Measurements from ENCODE around the gene MKKS. TPM values are rescaled to one million over a fixed set of nuclear protein-coding genes. Genes with fewer than 3 reads are reported as not detected.

The MKKS gene
- total RNA-seq, 1 donor from 2014 or later: 22.3 TPM

DNA sequence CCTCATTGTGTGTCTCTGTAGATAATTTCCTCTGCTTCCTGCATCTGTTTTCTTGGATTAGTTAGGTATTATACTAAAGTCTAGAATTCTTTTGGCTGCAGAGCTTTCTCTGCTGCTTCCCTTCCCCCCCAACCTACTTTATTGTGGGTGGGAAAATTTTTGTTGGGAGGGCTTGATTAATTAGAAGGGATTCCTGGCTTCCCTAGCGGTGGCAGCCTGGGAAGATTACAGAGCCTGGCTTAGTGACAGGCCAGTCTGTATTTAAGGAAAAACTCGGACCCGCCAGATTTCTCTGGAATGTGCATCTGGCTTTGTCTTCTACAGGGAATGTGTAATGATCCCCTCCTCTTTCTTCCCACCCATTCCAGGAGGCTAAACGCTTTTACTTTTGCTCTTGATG, 32.3 kb upstream of the MKKS start:
- DNase-seq (ENCODE audit: low read depth, low spot score): peak; percentile 14
- peak overlapping the region; percentile 80 for H3K4me3 Mint-ChIP-seq

DNA sequence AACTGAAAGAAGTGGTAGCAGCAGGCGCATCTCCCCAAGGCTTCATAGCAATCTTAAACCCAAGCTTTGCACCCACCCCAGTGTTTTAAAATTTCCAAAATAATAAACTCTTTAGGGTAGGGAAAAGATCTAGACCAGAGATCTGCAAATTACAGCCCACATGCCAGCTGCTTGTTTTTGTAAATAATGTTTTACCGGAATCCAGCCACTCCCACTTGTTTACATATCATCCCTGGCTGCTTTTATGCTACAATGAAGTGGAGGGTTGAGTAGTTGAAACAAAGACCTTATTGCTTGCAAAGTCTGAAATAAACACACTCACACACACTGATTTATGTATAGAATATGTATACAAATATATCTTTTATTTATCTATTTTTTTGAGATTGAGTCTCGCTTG, 31.1 kb upstream of the MKKS start:
- TF ChIP-seq, protein P1, sequence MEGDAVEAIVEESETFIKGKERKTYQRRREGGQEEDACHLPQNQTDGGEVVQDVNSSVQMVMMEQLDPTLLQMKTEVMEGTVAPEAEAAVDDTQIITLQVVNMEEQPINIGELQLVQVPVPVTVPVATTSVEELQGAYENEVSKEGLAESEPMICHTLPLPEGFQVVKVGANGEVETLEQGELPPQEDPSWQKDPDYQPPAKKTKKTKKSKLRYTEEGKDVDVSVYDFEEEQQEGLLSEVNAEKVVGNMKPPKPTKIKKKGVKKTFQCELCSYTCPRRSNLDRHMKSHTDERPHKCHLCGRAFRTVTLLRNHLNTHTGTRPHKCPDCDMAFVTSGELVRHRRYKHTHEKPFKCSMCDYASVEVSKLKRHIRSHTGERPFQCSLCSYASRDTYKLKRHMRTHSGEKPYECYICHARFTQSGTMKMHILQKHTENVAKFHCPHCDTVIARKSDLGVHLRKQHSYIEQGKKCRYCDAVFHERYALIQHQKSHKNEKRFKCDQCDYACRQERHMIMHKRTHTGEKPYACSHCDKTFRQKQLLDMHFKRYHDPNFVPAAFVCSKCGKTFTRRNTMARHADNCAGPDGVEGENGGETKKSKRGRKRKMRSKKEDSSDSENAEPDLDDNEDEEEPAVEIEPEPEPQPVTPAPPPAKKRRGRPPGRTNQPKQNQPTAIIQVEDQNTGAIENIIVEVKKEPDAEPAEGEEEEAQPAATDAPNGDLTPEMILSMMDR (conservative IDR thresholded peaks at IDR 0.05): no peak
- peaks cover 15% of the 10 kb centered on the region for H3K36me3 Mint-ChIP-seq (ENCODE audit: low read depth)
- H3K4me3 Mint-ChIP-seq: no peak overlapping the region
- H3K4me1 Mint-ChIP-seq: peaks cover 42% of the 10 kb centered on the region
- H3K9me3 Mint-ChIP-seq: peaks cover 10% of the 10 kb centered on the region
- DNase-seq (ENCODE audit: low read depth, low spot score): no peak
- no peaks in the 10 kb centered on the region for H3K27me3 Mint-ChIP-seq (ENCODE audit: low read depth)
- no peak overlapping the region for H3K27ac Mint-ChIP-seq (ENCODE audit: unreplicated experiment)

More for the DNA sequence above, 32.3 kb upstream of the MKKS start:
- Mint-ChIP-seq H3K9me3 (peaks cover 8% of the 10 kb centered on the region), H3K36me3 (ENCODE audit: low read depth) (peaks cover 13% of the 10 kb centered on the region), H3K4me1 (peaks cover 50% of the 10 kb centered on the region), H3K27ac (ENCODE audit: unreplicated experiment) (peak overlapping the region; percentile 98), H3K27me3 (ENCODE audit: low read depth) (no peaks in the 10 kb centered on the region)
- TF ChIP-seq, protein P1 (conservative IDR thresholded peaks at IDR 0.05): no peak

DNA sequence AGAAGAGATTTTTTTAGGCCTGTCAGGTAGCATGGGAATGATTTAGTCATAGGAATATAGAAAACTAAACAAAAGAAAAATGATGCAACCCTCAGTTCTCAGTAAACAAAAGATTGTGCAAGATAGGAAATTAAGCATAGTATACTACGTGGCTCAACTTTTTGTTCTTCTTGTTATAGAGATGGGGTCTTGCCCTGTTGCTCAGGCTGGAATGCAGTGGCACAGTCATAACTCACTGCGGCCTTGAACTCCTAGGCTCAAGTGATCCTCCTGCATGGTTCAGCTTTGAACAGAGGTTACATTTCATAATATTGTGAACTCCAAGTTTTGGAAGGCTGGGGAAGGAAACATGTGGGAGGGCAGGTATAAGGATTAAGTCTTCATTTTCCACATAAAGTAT, 29.6 kb upstream of the MKKS start:
- Mint-ChIP-seq H3K36me3 (ENCODE audit: low read depth) (peaks cover 25% of the 10 kb centered on the region), H3K9me3 (peaks cover 14% of the 10 kb centered on the region), H3K4me3 (no peak overlapping the region), H3K27me3 (ENCODE audit: low read depth) (no peaks in the 10 kb centered on the region), H3K4me1 (peaks cover 31% of the 10 kb centered on the region), H3K27ac (ENCODE audit: unreplicated experiment) (no peak overlapping the region)
- TF ChIP-seq, protein P1 (conservative IDR thresholded peaks at IDR 0.05): no peak
- DNase-seq (ENCODE audit: low read depth, low spot score): no peak

DNA sequence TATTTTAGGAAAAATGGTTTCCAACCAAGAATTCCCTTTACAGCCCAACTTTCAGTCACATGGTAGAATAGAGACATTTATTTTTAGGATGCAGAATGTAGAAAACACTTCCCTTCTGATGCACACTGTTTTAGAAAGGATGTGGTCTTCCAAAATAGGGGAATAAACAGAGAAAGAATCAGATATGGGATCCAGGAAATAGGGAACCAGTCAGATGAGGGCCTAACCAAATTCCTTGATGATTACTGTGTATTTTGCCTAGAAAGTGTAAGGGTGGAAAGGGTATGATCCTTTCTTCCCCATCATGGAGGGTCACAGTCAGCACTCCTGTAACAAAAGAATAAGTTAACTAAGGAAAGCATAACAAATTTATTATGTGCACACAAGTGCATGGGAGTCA, 28.5 kb upstream of the MKKS start:
- TF ChIP-seq, protein P1 (conservative IDR thresholded peaks at IDR 0.05): no peak
- no peak for DNase-seq (ENCODE audit: low read depth, low spot score)
- H3K27ac Mint-ChIP-seq (ENCODE audit: unreplicated experiment): no peak overlapping the region

DNA sequence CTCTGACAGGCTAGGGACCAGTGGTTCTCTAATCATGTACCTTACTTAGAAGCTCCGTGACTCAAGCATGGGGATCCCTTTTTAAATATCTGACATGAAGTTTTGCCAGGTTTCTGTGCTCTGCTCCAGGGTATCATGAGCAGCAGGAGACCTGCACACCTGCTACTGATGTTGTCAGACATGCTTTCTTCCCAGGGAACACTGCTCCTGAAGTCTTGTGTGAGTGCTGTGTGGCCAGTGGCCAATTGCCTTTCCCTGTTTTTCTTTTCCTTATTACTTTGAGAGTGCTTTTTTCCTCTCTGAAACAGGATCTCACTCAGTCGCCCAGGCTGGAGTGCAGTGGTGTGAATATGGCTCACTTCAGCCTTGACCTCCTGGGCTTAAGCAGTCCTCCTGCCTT, 27.5 kb upstream of the MKKS start:
- peaks cover 36% of the 10 kb centered on the region for H3K36me3 Mint-ChIP-seq (ENCODE audit: low read depth)
- DNase-seq (ENCODE audit: low read depth, low spot score): no peak
- H3K27ac Mint-ChIP-seq (ENCODE audit: unreplicated experiment): no peak overlapping the region
- H3K9me3 Mint-ChIP-seq: peaks cover 17% of the 10 kb centered on the region
- H3K4me1 Mint-ChIP-seq: peaks cover 10% of the 10 kb centered on the region
- H3K27me3 Mint-ChIP-seq (ENCODE audit: low read depth): no peaks in the 10 kb centered on the region
- H3K4me3 Mint-ChIP-seq: no peak overlapping the region
- TF ChIP-seq, protein P1 (conservative IDR thresholded peaks at IDR 0.05): no peak

More for the DNA sequence above, 28.5 kb upstream of the MKKS start:
- Mint-ChIP-seq H3K9me3 (peaks cover 17% of the 10 kb centered on the region), H3K4me1 (peaks cover 20% of the 10 kb centered on the region), H3K27me3 (ENCODE audit: low read depth) (no peaks in the 10 kb centered on the region), H3K4me3 (no peak overlapping the region), H3K36me3 (ENCODE audit: low read depth) (peaks cover 32% of the 10 kb centered on the region)
